ENCODE measurements around the gene CCDC74B.
"Not testable (repeated sequence)": the region's sequence is repeated elsewhere in the genome, so short reads cannot be mapped to it uniquely, and the experiment has no call there.

CCDC74B gene

GRCh38 chr2:130150181-130151144 is 5.6 kb upstream of the CCDC74B start:
- DNase-seq (ENCODE audit: low read depth in 2 of 2), result no peak

DNA sequence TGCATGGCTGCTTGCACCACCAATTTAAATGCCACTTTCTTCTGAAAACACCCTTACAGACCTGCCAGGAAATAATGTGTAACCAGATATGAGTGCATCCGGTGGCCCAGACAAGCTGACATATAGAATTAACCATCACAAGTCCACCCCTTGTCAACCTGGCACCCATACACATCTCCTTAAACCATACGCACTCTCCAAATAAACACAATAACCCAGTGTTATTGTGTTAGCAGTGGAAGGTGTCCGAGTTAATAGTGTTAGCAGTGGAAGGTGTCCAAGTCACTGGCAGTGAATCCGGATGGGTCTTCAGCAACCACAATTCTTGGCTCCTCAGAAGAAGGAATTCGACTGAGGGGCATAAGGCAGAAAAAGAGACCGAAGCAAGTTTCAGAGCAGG is 3.6 kb upstream of the CCDC74B start:
- DNase-seq (ENCODE audit: low read depth in 2 of 2), result not testable (repeated sequence)

DNA sequence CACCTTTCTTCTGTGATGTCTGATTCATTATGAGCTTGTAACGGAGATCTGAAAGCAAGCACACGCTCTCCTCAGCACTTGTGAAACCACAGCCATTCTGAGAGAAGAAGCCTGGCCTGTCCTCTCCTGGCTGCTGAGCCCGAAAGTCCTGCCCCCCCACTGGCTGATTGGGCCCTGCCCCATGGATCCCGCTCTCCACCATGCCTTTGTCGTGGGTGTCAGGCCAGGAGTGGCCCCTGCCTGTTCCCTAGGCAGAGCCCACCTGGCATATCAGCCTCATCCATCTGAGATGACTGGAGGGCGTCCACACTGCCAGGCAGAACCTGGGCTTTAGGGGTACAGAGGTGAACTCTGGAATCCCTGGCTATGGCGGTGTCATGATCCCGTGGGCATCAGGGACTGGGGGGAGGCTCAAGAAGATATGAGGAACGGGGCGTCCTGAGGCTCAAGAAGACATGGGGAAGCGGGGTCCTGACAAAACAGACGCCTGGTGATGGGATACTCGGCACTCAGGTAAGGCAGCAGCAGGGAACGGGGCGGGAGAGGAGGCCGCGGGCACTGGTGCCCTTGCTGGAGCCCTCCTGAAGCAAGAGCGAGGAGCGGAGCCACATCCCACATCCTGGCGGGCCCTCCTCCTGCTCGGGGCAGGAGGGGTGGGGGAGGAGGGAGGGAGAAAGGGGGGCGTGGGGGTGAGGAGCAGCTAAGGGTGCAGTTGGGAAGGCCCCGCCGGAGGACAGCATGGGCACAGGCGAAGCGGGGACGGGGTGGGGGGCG is 1.5 kb downstream of the CCDC74B start:
- not testable (repeated sequence) for DNase-seq (ENCODE audit: low read depth in 2 of 2)

DNA sequence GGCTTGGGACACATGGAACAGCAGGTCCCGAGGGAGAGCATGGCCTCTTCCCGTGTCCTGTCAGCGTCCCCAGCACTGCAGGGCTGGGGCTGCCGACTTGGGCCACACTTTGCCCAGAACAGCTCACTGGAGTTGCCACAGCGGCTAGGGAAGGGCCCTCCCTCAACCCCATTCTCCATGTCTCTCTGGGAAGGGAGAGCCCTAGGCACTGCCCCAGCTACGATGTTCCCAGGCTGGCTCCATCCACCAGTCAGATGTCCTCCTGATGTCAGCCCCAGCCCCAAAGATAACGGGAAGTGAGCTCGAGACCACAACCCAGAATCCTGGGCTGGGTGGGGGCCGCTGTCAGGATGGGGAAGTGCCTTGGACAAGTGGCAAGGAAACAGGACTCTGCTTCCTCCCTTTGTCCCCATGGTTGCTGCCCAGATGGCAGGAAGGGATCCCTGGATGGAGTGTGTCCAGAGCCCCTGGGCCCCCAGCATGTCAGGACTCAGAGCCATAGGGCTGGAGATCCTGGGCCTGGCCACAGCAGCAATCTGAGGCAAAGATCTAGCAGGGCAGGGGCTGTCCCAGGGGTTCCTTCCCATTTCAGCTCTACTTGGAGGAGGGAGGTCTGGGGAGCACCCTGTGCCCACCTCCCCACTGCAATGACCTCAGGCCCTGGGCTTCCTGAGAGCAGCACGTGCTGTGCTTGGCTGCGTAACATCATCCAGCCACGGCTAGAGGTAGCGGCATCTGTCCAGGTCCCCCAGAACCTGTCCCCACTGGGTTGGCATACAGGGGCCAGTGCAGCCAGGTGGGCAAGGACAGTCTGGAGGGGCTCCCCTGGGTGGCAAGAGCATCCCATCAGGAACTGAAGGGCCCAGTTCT is 2.3 kb downstream of the CCDC74B start:
- DNase-seq (ENCODE audit: low read depth in 2 of 2), result not testable (repeated sequence)

DNA sequence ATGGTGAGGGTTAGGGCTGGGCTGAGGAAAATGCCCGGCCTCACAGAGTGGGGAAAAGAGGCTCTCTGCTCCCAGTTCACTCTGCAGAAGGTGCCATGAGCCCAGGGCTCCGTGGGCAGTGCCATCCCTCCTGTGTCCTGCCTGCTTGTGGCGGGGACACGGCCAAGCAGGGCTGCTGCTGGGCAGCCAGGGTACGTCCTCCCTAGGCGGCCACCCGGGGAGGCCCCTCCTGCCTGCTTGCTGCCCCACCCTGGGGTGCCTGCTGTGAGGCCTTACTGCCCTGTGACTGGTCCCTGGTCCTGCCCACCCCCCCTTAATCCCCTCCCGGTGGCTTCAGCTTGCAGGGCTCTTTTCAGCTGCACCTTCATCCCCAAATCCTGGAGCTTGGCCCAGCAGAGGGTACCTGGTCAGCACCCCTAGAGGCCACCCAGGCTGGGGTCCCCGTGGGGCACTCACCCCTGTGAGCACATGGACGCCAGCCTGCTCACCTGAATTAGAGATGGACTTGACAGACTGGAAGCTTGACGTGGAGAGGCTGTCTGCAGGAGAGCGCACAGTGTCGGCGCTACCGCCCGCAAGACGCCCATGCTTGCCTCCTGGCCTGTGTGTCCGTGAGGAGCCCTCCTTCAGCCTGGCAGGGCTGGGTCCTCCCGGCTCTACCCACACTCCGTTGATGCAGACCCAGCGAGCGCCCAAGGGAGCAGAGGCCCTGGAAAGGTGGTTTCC is 3.1 kb downstream of the CCDC74B start:
- DNase-seq (ENCODE audit: low read depth in 2 of 2), result not testable (repeated sequence)

DNA sequence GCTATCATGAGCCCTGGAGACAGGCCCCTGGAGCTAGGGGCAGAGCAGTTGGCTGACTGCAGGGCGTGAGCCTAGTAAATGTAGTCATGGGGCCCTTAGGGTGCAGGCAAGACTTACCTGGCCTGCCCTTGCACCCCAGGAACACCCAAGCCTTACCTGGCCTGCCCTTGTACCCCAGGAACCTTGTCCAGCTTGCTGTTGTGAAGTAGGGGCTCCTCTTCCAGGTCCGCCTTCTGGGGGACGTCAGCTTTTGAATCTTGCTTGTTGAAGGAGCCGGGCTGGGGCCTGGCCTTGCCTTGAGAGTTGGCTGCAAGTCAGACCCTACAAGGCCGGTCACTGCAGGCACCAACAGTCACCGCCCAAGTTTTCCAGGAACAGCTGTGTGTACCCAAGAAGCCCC is 3.9 kb downstream of the CCDC74B start:
- DNase-seq (ENCODE audit: low read depth in 2 of 2), result not testable (repeated sequence)

DNA sequence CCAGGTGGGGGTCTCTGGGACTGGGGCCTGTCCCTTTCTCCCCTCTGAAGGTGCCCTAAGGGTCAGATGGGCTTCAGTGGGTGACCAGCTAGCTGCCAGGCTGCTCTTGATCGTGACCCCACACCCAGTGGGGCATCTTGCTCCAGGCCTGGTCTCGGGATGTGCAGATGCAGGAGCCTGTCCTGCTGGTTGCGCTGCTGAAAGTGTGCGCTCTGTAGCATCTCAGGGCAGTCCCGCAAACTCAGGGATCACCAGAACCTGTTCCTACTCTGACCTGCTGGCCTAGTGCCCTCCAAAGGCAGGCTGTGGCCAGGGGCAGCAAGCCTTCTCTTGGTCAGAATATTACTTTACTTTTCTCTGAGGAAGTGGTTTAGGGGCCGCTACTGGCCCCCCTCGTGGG is 4.4 kb downstream of the CCDC74B start:
- not testable (repeated sequence) for DNase-seq (ENCODE audit: low read depth in 2 of 2)

- DNase-seq (ENCODE audit: low read depth in 2 of 2), result not testable (repeated sequence)
Observed at GRCh38 chr2:130139331-130140280, 5.3 kb downstream of the CCDC74B start.

- DNase-seq (ENCODE audit: low read depth in 2 of 2), result not testable (repeated sequence)
Observed at GRCh38 chr2:130138841-130139251, 6.1 kb downstream of the CCDC74B start.

- DNase-seq (ENCODE audit: low read depth in 2 of 2), result not testable (repeated sequence)
Observed at GRCh38 chr2:130138326-130138725, 6.6 kb downstream of the CCDC74B start.

DNA sequence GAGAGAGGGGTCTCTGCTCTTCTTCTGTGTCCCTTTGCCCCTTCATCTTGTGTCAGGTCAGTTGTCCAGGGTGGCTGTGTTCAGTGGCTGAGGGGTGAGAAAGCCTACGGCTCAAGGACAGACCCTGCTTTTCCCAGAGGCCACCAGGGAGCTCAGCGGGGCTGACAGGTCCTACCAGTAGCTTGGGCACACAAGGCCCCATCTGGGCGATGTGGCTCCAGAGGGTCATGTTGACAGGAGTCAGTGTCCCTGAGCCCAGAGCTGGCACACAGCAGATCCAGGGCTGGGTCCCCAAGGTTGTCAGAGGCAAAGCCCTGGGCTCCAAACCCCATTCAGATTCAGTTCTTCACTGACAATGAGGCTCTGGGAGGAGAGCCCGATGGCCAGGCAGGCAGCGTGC is 7.8 kb downstream of the CCDC74B start:
- DNase-seq (ENCODE audit: low read depth in 2 of 2), result not testable (repeated sequence)

- not testable (repeated sequence) for DNase-seq (ENCODE audit: low read depth in 2 of 2)
Observed at GRCh38 chr2:130136546-130136945, 8.4 kb downstream of the CCDC74B start.

GRCh38 chr2:130135692-130136541 is 9.0 kb downstream of the CCDC74B start:
- no peak for DNase-seq (ENCODE audit: low read depth in 2 of 2)

DNA sequence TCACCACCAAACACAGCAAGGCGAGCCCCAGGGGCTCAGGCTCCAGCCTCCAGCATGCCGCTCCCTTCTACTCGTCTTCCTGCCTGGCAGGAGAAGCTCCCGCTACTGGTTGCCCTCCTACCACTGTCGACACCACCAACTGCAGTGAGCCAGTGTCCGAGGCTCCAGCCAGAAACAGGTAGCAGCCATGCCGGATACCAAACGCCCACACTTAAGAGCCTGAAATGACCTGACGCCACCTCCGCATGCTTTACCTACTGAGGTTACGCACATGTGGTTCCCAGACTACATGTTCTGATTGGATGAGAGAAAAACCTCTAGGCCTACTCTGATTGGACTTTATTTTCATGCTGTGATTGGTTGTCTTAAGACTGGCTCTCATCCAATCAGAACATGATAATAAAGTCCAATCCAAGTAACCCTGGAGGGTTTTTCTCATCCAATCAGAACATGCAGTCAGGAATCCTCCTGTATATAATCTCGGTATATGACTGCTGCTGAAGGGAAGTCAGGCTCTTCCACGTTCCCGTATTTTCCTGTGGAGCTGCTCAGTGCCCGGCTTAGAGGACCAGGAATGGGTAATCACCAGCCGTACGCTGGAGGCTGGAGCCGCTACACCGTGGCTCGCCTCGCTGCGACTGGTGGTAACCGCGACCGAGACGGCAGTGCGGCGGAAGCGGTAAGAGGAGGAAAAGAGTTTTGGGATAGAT is 15.6 kb downstream of the CCDC74B start, which contains the start of gene POTEF:
POTEF (minus strand) TSS at position 103 of the 710 bp plus-strand sequence. CDS start 8,707 bp downstream, outside the sequence.
- DNase-seq (ENCODE audit: low read depth in 2 of 2), result not testable (repeated sequence)

DNA sequence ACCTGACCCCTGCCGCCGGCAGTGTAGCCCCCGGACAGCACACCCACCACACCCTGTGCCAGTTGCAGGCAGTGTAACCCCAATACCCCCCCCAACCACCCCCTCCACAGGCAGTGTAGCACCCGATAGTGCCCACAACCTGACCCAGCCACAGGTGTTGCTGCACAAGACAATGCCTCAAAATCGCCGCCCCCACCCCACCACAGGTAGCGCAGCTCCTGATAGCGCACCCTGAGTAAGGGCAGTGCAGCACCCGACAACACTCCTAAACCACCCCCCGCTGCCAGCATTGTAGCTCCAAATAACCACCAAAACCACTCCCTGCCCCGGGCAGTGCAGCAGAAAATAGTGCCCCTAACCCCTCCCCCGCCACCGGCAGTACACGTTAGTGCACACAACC is 16.4 kb downstream of the CCDC74B start:
- not testable (repeated sequence) for DNase-seq (ENCODE audit: low read depth in 2 of 2)

DNA sequence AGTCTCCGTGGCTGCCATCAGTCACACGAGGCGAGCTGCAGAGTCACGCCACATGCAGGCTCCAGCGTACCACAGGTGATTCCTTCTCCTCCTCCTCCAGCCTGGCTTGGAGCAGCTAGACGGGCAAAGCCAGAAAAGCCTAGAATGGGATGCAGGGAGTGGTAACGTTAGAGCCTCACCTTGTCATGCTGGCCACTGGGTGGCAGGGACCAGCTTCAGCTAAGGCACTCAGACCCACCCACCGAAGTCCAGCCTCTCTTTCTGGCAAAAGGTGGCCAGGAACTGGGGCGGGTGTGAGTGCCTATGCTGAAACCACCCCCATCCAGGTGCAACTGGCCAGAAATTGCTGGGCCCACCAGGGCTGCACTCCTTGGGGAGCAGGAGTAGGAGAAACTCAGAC is 17.2 kb downstream of the CCDC74B start:
- DNase-seq (ENCODE audit: low read depth in 2 of 2), result not testable (repeated sequence)

GRCh38 chr2:130120924-130121323 is 24.0 kb downstream of the CCDC74B start:
- not testable (repeated sequence) for DNase-seq (ENCODE audit: low read depth in 2 of 2)
